Stimulated activated CD8-positive, alpha-beta memory T cell treated with anti-CD3 and anti-CD28 coated beads, Interleukin-4, amount 100 ng/mL, for 48 hours (primary cell): ENCODE data around the gene EEFSEC.

Experiments used
- DNase-seq: peaks from one replicate; pipeline ENCODE4 v3.0.0-alpha.2; 2020

The EEFSEC gene

DNA sequence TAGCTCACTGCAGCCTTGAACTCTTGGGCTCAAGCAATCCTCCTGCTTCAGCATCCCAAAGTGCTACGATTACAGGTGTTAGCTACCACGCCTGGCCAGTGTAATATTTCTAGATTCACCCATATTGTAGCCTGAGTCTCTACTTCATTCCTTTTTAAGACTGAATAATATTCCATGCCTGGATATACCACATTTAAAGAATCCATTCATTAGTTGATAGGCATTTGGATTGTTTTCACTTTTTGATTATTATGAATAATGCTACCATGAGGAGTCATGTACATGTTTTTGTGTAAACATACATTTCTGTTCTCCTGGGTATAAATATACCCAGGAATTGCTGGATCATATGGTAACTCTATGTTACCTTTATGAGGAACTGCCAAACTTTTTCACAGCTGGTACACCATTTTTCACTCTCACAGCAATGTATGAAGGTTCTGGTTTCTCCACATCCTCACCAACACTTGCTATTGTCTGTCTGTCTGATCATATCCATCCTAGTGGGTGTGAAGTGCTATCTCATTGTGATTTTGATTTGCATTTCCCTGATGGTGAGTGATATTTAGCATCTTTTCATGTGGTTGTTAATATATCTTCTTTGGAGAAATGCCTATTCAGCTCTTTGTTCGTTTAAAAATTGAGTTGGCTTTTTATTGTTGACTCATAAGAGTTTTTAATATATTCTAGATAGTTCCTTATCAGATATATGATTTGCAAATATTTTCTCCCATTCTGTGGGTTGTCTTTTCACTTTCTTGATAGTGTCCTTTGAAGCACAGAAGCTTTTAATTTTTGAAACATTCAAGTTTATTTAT lies 32.6 kb downstream of the EEFSEC start:
- no peak for DNase-seq

DNA sequence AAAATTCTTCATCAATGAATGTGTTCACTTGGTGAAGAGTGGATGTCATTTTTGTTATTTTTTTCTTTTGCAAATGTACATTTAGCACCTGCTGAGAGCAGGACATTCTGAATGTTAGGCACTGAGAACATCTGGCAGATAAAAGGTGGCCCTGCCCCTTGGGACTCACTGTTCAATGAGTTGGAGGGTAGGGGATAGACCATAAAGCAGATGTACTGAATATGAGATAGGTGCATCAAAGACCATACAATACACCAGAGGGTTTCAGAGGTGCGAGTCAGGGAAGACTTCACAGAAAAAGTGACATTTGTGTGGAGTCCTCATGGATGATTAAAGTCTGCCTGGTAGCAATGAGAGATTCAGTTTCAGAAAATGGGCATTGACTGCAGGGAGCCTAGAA lies 34.2 kb downstream of the EEFSEC start:
- no peak for DNase-seq

DNA sequence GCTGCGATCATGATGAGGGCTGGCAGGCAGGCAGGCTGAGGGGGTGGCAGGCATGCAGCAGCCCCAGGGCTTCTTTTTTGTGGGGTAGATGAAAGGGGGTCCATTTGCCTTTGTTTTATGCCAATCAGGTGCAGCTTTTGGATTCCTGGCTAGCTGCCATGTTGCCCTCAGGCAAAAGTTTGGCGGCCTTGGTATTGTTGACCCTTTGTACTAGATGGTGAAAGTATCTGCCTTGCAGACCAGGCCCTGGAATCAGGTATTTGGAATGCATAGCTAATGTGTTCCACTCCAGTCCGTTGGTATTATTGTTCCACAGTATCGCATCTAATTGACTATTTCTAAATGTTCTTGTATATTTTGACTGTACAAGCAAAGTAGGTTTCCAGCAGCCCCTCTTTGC lies 35.0 kb downstream of the EEFSEC start:
- DNase-seq: no peak

DNA sequence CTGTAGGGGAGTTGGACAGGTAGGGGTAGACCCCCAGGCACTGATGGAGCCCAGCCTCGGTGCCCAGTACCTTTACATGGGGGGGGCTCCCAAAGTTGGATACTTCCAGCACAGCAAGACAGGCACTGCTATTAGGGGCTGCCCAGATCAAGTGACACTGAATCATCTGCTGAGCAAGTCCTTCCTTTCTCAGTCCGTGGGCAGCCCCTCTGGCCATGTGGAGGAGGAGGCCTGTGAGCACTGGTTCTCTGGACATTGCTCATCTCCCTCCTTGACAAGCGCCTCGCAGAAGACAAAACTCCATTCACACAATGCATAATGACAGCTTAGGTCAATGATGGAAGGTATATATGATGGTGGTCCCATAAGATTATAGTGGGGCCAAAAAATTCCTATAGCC lies 35.7 kb downstream of the EEFSEC start:
- no peak for DNase-seq

DNA sequence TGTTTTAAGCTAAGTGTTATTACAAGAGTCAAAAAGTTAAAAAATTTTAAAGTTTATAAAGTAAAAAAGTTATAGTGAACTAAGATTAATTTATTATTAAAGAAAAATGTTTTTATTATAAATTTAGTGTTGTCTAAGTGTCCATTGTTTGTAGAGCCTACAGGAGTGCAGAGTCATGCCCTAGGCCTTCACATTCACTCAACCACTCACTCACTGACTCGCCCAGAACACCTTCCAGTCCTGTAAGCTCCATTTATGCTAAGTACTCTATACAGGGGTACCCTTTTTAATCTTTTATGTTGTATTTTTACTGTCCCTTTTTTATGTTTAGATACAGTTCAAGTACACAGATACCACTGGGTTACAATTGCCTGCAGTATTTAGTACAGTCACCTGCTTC lies 37.2 kb downstream of the EEFSEC start:
- no peak for DNase-seq

DNA sequence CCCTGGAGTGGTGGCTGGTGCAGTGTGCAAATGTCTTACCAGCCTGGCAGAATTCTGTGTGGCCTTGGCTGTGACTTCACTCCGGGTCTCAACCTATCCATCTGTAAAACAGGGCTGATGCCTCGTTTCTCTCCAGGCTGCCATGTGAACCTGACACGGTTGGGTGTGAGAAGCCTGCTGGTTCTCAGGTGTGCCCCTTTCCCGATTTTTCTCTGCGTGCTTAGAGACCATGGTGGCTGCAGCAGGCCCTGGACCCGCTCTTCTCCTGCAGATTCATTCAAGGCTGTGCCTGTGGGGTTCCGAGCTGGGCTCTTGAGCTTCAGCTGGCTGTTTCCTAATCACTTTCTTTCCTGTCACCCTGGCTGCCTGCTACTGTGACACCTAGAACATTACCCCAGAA lies 38.9 kb downstream of the EEFSEC start:
- no peak for DNase-seq

DNA sequence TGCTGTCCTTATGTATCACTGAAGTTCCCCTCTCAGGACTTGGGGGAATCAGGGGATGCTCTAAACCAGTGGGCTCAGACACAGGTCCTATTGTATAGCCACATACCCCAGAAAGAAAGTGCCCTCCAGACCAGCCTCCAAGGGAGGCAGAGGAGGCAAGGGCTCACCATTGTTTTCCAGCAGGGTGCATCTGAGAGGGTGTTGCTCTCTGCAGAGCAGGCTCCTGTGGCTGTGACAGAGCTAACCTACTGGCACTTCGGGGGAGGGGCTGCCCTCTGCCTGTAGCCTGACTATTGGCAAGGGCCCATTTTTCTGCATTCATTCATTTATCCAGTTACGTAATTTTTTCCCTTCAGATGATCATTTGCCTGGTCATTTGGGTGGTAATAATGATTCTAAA lies 39.9 kb downstream of the EEFSEC start:
- no peak for DNase-seq

DNA sequence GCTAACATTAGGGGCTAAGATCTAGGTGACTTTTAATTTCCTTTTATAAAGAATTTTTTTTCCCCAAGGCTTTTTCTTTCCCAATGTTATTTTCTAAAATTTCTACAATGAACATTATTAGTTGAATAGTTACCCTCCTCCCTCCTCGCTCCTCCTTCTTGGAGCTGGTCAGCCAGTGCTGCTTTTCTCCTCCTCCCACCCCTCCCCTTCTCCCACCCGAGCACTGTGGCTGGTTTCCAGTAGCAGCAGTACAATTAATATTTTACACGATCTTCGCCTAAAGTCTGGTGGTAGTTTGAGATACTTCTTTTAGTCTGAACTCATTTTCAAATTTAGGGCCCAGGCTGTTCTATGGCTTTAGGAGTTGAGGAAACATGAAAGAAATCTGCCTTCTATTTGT lies 41.6 kb downstream of the EEFSEC start:
- DNase-seq: no peak

DNA sequence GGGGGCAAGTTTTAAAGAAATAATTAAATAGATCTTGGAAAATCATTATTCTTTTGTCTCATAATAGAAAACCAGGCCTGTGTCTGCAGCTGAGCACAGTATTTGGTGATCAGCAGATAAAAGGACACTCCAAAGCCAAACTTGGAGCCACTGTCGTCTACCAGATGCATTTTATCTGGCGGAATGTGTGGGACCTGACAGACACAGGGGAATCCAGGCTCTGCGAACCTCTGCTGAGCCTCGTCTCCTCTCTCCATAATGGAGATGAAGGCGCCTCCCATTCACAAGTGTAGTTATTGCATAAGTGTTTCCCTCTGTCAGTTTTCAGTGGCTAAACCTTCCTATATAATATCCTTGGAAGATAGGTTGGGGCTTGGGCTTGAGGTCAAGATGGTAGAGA lies 42.1 kb downstream of the EEFSEC start:
- no peak for DNase-seq

DNA sequence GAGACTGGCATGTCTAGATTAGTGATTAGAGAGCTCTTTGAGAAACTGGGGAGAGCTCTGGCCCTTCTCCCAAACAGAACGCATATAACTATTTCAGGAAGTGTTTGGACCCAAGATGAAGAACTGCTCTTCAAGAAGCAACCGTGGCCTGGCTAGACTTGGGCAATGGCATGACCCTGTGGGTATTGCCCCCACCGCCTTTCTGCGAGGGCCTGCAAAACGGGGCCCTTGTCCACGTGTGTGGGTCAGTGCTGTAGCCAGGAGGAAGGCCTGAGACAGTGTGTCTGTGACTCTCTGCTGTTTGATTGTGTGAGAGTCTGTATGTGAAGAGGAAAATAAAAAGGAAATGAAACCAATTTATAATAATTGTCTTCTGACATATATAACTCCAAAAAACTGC lies 42.5 kb downstream of the EEFSEC start:
- no peak for DNase-seq

DNA sequence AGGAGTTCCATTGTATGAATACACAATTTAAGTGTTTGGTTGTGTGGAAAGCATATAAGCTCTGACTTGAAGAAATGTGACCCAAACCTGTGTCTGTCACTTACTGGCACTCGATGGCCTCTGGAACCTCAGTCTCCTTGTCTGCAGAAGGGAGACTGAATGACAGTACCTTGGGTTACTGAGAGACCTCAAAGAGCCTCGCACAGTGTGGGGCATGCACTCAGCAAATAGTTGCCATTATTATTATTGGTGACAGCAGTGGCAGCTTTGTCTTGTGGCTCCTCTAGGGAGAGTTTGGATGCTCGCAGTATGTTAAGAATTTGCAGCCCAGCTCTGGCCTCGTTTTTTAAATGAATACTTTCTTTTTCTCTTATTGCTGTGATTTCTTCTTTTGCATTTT lies 43.4 kb downstream of the EEFSEC start:
- no peak for DNase-seq

DNA sequence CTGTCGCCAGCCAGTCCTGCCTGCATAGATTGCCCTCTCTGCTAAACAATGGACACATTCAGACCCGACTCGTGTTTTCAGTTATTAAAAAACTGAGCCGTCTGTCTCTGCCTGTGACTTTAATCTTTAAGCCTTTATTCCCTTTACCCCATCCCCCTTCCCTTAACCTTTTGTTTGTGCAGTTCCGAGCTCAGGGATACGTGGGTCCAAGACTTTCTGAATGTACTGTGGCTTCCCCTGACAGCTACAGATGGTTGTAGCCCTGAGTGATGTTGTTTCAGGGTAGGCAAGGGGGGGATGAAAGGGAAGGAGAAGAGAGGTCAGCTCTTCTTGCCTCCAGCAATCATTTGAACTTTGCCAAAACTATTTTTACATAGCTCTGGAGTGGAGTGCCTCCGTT lies 44.6 kb downstream of the EEFSEC start:
- DNase-seq: no peak

DNA sequence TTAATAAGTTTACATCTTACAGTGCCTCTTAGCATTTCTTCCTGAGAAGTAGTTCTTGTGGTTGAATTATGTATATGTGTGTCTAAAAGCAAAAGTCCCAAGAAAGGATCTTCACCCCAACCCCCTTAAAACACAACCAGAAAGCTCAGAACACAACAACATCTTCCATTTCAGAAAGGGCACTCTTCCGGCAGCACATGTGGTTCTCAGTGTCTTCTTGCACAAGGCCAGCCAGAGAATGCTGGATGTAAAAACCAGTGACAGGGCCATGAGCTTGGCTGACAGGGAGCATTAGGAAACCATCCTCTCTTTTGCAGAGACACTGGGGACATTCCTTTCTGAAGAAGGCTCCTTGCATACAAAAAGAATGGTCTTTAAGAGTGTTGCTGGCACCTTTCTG lies 45.0 kb downstream of the EEFSEC start:
- no peak for DNase-seq

DNA sequence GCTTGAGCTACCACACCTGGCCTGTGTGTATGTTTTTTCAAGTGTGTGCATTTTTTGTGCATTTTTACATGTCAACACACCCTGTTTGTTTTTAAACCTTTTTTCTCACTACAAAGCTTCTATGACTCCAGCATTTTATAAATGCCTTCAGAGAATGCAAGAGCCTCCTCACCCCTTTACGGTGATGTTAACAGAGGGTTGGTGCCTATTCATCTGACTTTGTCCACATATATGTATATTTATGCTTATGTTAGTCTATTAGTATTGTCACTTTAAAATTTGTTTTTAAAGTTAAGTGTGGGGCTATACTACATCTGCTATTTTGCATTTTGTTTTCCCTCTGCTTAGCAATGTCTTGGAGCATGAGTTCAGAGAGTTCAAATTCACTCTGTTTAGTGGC lies 45.8 kb downstream of the EEFSEC start:
- no peak for DNase-seq

DNA sequence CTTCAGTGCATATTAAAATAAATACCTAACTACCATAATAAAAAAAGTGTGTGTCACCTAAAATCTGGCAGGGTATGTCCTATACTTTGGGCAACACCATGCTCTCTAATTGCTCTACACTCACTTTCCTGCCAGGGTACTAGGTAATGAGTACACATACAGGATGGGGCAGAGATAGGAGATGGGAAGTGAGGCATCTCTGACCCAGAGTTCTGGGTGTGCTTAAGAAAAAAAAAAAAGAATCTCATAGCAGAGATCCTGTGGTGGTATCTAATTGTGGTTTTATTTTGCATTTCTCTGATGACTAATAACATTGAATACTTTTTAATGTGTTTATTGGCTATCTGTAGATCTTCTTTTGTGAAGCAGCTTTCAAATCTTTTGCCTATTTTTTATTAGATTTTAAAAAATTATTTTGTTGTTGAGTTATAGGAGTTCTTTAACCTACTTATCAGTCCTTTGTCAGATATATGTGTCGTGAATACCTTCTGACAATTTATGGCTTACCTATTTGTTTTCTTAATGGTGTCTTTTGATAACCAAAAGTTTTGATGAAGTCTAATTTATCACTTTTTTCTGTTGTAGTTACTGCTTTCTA lies 48.0 kb downstream of the EEFSEC start:
- no peak for DNase-seq

DNA sequence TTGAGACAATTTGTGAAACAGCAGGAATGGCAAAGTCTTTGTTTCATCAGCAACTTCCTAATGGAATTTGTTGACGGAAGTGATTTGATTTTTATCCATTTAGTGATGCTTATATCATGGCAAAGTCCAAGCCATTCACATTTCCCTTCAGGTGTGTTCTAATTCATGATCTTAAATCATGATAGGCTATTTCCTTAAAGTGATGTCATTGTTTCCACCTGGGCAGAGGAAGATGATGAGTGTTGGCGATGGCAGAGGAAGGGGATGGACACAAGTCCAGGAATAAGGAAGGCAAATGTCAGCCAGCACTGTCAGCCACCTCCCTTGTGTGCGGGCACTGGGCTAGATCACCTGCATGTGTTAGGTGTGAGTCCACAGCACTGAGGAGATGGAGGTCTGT lies 49.9 kb downstream of the EEFSEC start:
- DNase-seq: no peak

DNA sequence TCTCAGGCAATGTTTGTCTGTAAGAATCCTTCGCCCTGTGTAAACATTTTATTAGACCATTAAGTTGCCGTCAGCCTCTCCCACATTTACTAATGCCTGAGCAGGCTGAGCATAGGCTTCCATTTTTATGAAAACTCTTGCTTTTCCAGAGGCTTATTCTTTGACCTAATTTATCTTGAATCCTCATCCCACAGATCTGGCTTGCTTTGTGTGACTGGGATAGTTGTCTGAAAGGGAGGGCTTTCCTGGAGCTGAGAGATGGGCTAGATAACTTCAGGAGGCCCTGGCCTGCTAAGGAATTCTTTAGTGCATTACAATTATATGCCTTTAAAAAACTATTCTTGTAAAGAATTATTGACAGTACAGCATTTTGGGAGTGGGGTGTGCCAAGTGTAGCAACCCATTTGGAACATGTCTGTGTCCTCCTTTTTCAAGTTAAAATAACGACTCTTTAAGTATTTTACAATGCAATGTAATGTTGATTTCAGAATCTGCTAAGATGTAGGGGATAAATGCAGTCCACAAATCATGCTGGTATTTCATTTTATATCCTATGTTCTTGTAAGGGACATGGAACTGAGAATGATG lies 52.4 kb downstream of the EEFSEC start:
- no peak for DNase-seq

DNA sequence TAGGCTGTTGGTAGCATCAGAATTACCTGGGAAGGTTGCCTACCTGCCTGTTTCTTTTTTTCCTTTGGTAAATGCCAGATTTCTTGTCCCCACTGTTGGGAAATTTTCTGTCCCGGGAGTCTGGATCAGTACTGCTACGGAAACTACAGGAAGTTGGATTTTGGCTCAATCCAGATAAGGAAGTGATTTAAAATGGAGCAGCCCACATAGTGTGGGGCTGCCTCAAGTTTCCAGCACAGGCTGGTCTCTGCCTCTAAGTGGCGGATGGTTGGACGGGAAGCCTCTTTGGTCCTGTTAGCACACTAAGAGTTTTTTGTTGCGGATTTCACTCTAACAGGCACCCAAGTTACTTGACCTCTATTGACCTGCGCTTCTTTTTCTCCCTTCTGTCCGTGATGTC lies 54.7 kb downstream of the EEFSEC start:
- no peak for DNase-seq

DNA sequence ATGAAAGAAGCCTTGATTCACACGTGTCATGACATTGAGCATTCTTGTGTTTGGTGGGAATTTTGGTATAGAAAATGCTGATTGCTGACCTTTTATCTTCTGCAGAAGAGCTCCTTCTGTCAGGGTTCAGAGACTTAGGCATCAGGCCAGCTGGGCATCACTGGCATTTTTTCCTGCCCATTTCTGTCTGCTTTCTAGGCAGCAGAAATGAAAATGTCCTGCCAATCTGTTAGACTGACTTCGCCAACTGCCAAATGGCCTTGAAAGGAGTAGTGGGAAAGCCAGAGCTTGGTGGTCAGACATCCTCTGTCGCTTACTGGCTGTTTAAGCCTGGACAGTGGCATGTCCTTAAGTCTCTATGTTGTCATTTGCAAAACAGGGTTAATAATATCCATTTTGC lies 57.4 kb downstream of the EEFSEC start:
- DNase-seq: no peak

DNA sequence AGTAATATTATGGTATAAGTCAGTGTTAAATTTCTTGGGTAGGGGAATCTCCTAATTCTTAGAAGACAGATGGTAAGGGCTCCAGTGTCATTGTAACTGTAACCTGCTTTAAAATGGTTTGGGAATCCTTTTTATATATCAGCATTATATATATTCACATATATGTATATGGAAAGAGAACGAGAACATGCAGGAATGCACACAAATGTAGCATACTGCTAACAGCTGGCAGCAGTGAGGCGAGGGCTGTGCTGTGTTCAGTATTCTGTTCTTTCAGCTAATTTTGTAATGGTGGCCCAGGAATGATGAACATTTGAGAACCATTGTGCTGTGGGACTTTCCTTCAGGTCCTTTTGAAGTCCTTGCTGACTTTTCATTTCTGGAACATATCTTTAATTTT lies 60.8 kb downstream of the EEFSEC start:
- DNase-seq: no peak

DNA sequence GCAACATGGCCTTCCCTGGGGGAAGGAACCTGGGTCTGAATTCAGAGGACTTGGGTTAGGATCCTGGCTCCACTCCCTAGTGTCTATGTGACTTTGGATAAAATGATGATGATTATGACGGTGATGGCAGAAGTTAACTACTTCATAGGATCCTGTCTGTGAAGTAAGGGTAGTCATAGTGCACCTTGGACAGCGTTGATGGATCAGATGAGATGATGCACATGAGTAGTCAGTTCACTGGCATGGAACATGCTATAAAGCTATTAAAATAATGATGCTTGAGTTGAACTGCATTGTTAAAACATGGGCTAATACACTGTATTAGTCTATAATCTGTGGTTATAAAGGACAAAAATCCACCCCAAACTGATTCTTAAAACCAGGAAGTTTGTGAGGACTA lies 62.0 kb downstream of the EEFSEC start:
- no peak for DNase-seq

DNA sequence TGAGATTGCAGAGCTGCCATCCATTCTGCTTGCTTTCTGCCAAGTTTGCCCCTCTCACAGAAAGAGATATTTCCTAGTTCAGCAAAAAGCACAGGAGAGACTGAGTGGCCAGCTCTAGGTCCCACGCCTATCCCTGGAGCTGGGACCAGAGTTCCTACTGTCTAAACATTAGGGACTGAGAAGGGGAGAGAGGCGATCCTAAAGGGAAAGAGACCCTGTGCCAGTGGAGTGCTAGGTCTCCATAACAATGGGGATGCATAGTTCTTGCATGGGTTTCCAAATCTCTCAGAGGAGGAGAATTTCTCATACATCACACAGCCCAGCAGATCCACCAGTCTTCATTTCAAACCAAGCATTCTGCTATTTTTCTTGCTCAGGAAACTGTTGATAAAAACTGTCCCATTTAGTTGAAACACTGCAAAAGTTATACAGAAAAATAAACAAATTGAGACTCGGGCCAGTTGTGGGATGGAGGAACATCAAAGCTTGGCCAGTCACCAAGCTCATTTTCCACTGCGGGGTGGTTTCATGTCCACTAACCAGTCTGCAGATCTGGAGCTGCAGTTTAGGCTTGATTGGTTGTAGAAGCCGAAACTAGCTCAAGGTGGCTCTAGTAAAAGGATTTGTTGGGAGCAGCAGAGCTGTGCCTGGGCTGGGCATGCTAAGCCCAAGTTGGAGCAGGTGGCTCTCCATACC lies 62.7 kb downstream of the EEFSEC start:
- DNase-seq: no peak

DNA sequence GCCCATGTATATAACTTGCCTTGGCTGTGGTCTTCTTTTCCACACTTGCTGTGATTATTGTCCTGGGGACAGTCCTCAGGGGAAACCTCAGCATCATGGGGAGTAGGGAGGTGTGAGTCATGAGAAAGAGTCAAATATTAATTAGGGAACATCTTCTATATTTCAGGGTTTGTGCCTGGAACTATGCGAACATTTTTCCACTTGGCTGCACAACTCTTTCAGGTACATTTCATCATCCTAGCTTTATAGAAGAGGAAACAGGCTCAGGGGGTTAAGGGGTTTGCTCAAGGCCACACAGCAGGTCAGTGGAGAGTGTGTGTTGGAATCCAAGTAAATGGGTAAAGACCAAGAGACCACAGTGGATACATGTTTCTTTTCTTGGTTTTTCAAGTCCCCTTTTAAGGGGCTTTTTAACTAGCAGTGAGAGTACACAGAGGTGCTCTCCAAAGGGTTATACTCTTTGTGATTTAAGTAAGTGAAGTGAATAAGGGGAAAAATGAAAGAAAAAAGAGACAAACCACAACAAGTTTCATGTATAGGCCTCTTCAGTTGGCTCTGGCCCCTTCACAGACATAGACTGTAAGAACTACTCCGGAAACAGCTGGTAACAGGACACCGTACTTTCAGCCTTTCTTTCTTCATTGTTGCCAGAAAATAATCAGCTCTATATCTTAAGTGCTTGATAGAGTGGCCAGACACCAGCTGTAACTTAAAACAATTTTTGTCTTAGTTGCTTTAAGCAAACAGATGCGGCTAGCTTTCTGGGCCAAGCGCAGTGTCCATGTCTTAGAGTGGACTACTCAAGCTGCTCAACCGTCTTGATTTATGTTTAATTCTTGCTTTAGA lies 64.6 kb downstream of the EEFSEC start:
- no peak for DNase-seq
